ENCODE results near the gene HUWE1.

DNA sequence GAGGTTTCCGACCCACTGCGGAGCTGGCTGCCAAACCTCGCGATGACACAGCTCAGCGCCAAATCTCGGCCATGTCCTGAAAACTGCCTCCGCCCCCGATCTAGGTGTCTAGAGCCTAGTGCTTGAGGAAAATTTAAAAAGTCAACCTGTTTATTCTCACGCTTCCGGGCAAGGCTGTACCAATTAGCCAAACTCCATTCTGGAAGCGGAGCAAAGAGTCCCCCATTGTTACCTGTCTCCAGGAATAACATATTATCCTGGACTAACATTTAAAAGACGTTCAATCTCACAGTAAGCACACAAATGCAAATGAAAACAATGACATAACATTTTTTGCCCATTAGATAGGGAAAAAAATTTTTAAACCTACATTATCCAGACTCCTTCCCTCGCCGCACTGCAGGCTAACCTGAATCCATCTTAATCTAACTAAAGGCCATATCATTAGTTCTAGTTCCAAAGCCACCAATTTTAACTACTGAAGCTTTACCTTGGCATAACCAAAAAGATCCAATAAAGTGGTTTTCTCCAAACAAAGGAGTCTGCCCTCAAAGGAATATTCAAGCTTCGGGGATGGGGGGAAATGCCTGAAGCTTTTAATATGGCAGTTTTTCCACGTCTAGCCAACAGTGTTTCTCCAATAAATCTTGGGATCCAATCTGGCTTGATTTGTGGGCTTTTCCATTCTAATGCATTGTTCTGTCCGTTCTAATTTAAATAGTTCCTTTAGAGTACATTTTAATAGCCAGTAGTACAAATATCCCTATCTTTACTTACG, 1.9 kb downstream of the HUWE1 start:
- TF ChIP-seq, protein P1, sequence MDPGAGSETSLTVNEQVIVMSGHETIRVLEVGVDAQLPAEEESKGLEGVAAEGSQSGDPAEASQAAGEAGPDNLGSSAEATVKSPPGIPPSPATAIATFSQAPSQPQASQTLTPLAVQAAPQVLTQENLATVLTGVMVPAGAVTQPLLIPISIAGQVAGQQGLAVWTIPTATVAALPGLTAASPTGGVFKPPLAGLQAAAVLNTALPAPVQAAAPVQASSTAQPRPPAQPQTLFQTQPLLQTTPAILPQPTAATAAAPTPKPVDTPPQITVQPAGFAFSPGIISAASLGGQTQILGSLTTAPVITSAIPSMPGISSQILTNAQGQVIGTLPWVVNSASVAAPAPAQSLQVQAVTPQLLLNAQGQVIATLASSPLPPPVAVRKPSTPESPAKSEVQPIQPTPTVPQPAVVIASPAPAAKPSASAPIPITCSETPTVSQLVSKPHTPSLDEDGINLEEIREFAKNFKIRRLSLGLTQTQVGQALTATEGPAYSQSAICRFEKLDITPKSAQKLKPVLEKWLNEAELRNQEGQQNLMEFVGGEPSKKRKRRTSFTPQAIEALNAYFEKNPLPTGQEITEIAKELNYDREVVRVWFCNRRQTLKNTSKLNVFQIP (CRISPR knock-in tag; IDR thresholded peaks at IDR 0.05; ENCODE audit: borderline replicate concordance, low read depth): no peak
- TF ChIP-seq TOX (CRISPR knock-in tag; IDR thresholded peaks at IDR 0.05; ENCODE audit: borderline replicate concordance): no peak
- no peak for TF ChIP-seq ZFP3 (CRISPR knock-in tag; IDR thresholded peaks at IDR 0.05)
- TF ChIP-seq, protein P2, sequence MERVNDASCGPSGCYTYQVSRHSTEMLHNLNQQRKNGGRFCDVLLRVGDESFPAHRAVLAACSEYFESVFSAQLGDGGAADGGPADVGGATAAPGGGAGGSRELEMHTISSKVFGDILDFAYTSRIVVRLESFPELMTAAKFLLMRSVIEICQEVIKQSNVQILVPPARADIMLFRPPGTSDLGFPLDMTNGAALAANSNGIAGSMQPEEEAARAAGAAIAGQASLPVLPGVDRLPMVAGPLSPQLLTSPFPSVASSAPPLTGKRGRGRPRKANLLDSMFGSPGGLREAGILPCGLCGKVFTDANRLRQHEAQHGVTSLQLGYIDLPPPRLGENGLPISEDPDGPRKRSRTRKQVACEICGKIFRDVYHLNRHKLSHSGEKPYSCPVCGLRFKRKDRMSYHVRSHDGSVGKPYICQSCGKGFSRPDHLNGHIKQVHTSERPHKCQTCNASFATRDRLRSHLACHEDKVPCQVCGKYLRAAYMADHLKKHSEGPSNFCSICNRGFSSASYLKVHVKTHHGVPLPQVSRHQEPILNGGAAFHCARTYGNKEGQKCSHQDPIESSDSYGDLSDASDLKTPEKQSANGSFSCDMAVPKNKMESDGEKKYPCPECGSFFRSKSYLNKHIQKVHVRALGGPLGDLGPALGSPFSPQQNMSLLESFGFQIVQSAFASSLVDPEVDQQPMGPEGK (CRISPR knock-in tag; IDR thresholded peaks at IDR 0.05; ENCODE audit: borderline replicate concordance): no peak
- no peak for TF ChIP-seq ARNTL (CRISPR knock-in tag; IDR thresholded peaks at IDR 0.05; ENCODE audit: borderline replicate concordance, low read depth)
- TF ChIP-seq, protein P3, sequence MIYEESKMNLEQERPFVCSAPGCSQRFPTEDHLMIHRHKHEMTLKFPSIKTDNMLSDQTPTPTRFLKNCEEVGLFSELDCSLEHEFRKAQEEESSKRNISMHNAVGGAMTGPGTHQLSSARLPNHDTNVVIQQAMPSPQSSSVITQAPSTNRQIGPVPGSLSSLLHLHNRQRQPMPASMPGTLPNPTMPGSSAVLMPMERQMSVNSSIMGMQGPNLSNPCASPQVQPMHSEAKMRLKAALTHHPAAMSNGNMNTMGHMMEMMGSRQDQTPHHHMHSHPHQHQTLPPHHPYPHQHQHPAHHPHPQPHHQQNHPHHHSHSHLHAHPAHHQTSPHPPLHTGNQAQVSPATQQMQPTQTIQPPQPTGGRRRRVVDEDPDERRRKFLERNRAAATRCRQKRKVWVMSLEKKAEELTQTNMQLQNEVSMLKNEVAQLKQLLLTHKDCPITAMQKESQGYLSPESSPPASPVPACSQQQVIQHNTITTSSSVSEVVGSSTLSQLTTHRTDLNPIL (CRISPR knock-in tag; IDR thresholded peaks at IDR 0.05; ENCODE audit: low read depth): no peak
- no peak for TF ChIP-seq BACH2 (CRISPR knock-in tag; IDR thresholded peaks at IDR 0.05; ENCODE audit: borderline replicate concordance)
- TF ChIP-seq, protein P4, sequence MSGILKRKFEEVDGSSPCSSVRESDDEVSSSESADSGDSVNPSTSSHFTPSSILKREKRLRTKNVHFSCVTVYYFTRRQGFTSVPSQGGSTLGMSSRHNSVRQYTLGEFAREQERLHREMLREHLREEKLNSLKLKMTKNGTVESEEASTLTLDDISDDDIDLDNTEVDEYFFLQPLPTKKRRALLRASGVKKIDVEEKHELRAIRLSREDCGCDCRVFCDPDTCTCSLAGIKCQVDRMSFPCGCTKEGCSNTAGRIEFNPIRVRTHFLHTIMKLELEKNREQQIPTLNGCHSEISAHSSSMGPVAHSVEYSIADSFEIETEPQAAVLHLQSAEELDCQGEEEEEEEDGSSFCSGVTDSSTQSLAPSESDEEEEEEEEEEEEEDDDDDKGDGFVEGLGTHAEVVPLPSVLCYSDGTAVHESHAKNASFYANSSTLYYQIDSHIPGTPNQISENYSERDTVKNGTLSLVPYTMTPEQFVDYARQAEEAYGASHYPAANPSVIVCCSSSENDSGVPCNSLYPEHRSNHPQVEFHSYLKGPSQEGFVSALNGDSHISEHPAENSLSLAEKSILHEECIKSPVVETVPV (CRISPR knock-in tag; IDR thresholded peaks at IDR 0.05): no peak
